Measurements from ENCODE around the gene PRDM15.
A peak's percentile ranks its signal among the peaks of the same experiment; 100 is the strongest.

The PRDM15 gene

GRCh38 chr21:41851090-41851790 is 27.9 kb downstream of the PRDM15 start:
- DNase-seq (ENCODE audit: low spot score in 2 of 2) (no peak), ATAC-seq (replicated peaks; ENCODE audit: extremely low read depth, poor library complexity, severe bottlenecking) (no peak)
- Mint-ChIP-seq H3K27me3 (no peaks in the 10 kb centered on the region), H3K4me1 (no peaks in the 10 kb centered on the region), H3K36me3 (ENCODE audit: insufficient read depth) (peaks cover 22% of the 10 kb centered on the region), H3K9me3 (no peaks in the 10 kb centered on the region), H3K4me3 (no peak overlapping the region), H3K27ac (ENCODE audit: low read depth) (no peak overlapping the region)

DNA sequence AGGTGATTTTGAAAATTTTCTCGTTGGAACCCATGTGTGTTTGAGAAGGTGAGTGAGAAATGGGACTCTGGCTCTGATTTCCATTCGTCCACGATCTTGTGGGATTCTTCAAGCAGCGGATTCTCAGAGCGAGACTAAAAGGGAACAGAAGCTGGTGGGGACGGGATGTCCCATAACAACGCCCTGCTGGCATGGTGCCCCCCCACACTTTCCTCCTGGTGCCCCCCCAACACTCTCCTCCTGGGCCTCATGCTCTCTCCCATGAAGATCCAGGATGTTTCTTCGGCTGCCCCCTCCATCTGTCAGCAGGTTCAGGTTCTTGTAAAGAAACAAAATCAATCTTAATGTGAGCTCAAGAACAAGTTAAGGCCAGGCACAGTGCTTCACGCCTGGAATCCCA is 29.1 kb downstream of the PRDM15 start:
- H3K4me3 Mint-ChIP-seq, result no peak overlapping the region
- H3K9me3 Mint-ChIP-seq, result no peaks in the 10 kb centered on the region
- peaks cover 22% of the 10 kb centered on the region for H3K36me3 Mint-ChIP-seq (ENCODE audit: insufficient read depth)
- ATAC-seq (replicated peaks; ENCODE audit: extremely low read depth, poor library complexity, severe bottlenecking), result no peak
- H3K27me3 Mint-ChIP-seq, result no peaks in the 10 kb centered on the region
- H3K4me1 Mint-ChIP-seq, result no peaks in the 10 kb centered on the region
- DNase-seq (ENCODE audit: low spot score in 2 of 2), result no peak
- no peak overlapping the region for H3K27ac Mint-ChIP-seq (ENCODE audit: low read depth)

GRCh38 chr21:41848958-41849580 is 30.1 kb downstream of the PRDM15 start:
- no peak overlapping the region for H3K27ac Mint-ChIP-seq (ENCODE audit: low read depth)
- no peak overlapping the region for H3K4me3 Mint-ChIP-seq
- H3K27me3 Mint-ChIP-seq, result no peaks in the 10 kb centered on the region
- DNase-seq (ENCODE audit: low spot score in 2 of 2) (no peak), ATAC-seq (replicated peaks; ENCODE audit: extremely low read depth, poor library complexity, severe bottlenecking) (no peak)
- no peaks in the 10 kb centered on the region for H3K9me3 Mint-ChIP-seq
- peaks cover 20% of the 10 kb centered on the region for H3K36me3 Mint-ChIP-seq (ENCODE audit: insufficient read depth)
- H3K4me1 Mint-ChIP-seq, result no peaks in the 10 kb centered on the region

- Mint-ChIP-seq H3K27me3 (no peaks in the 10 kb centered on the region), H3K27ac (ENCODE audit: low read depth) (no peak overlapping the region), H3K36me3 (ENCODE audit: insufficient read depth) (peaks cover 16% of the 10 kb centered on the region), H3K4me3 (no peak overlapping the region), H3K9me3 (no peaks in the 10 kb centered on the region), H3K4me1 (no peaks in the 10 kb centered on the region)
- ATAC-seq (replicated peaks; ENCODE audit: extremely low read depth, poor library complexity, severe bottlenecking) (no peak), DNase-seq (ENCODE audit: low spot score in 2 of 2) (no peak)
These were observed 30.6 kb downstream of the PRDM15 start for GRCh38 chr21:41848533-41848932.

- no peak overlapping the region for H3K4me3 Mint-ChIP-seq
- peaks cover 16% of the 10 kb centered on the region for H3K36me3 Mint-ChIP-seq (ENCODE audit: insufficient read depth)
- no peaks in the 10 kb centered on the region for H3K27me3 Mint-ChIP-seq
- no peaks in the 10 kb centered on the region for H3K4me1 Mint-ChIP-seq
- DNase-seq (ENCODE audit: low spot score in 2 of 2) (no peak), ATAC-seq (replicated peaks; ENCODE audit: extremely low read depth, poor library complexity, severe bottlenecking) (no peak)
- no peaks in the 10 kb centered on the region for H3K9me3 Mint-ChIP-seq
- H3K27ac Mint-ChIP-seq (ENCODE audit: low read depth), result peak overlapping the region; percentile 12
These were observed 31.9 kb downstream of the PRDM15 start for GRCh38 chr21:41847066-41847804.

- no peak for ATAC-seq (replicated peaks; ENCODE audit: extremely low read depth, poor library complexity, severe bottlenecking)
- no peaks in the 10 kb centered on the region for H3K4me1 Mint-ChIP-seq
- no peaks in the 10 kb centered on the region for H3K27me3 Mint-ChIP-seq
- H3K4me3 Mint-ChIP-seq, result no peak overlapping the region
- peaks cover 16% of the 10 kb centered on the region for H3K36me3 Mint-ChIP-seq (ENCODE audit: insufficient read depth)
- no peak for DNase-seq (ENCODE audit: low spot score in 2 of 2)
- H3K27ac Mint-ChIP-seq (ENCODE audit: low read depth), result no peak overlapping the region
- no peaks in the 10 kb centered on the region for H3K9me3 Mint-ChIP-seq
These were observed 32.6 kb downstream of the PRDM15 start for GRCh38 chr21:41846536-41846935.

DNA sequence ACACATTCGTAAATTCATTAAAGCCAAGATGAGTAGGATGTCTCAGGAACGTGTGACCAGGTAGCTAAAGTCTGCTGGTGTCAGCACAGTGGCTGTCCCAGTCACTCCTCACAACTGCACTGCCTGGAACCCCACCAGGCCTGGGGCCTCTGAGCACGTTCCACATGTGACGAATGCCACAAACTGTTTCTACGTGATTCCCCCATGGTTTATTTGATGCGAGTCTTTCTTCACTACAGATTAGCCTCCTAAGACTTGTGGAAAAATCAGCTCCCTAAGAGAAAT is 33.2 kb downstream of the PRDM15 start:
- ATAC-seq (replicated peaks; ENCODE audit: extremely low read depth, poor library complexity, severe bottlenecking) (no peak), DNase-seq (ENCODE audit: low spot score in 2 of 2) (no peak)
- Mint-ChIP-seq H3K27ac (ENCODE audit: low read depth) (no peak overlapping the region), H3K36me3 (ENCODE audit: insufficient read depth) (peaks cover 16% of the 10 kb centered on the region), H3K27me3 (no peaks in the 10 kb centered on the region), H3K4me1 (no peaks in the 10 kb centered on the region), H3K9me3 (peaks cover 2% of the 10 kb centered on the region), H3K4me3 (no peak overlapping the region)

GRCh38 chr21:41845310-41846032 is 33.7 kb downstream of the PRDM15 start:
- H3K27ac Mint-ChIP-seq (ENCODE audit: low read depth), result no peak overlapping the region
- no peaks in the 10 kb centered on the region for H3K4me1 Mint-ChIP-seq
- no peaks in the 10 kb centered on the region for H3K27me3 Mint-ChIP-seq
- ATAC-seq (replicated peaks; ENCODE audit: extremely low read depth, poor library complexity, severe bottlenecking) (no peak), DNase-seq (ENCODE audit: low spot score in 2 of 2) (no peak)
- peaks cover 12% of the 10 kb centered on the region for H3K36me3 Mint-ChIP-seq (ENCODE audit: insufficient read depth)
- H3K4me3 Mint-ChIP-seq, result no peak overlapping the region
- peaks cover 7% of the 10 kb centered on the region for H3K9me3 Mint-ChIP-seq

DNA sequence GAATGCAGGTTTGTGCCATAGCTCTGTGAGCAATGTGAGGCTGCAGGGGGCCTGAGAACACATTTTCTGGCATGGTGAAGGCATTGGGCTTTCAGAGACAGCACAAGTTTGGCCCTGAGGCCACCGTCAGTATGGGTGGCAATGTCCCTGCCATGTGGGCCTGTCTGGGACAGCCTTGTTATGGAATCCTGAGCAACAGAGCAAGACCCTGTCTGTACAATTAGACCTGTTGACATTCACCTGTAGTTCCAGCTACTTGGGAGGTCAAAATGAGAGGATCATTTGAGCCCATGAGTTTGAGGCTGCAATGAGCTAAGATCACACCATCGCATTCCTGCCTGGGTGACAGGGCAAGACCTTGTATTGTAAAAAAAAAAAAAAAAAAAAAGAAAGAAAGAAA is 35.6 kb downstream of the PRDM15 start:
- H3K27ac Mint-ChIP-seq (ENCODE audit: low read depth), result peak overlapping the region; percentile 3
- peaks cover 8% of the 10 kb centered on the region for H3K36me3 Mint-ChIP-seq (ENCODE audit: insufficient read depth)
- H3K4me1 Mint-ChIP-seq, result no peaks in the 10 kb centered on the region
- ATAC-seq (replicated peaks; ENCODE audit: extremely low read depth, poor library complexity, severe bottlenecking) (no peak), DNase-seq (ENCODE audit: low spot score in 2 of 2) (no peak)
- H3K9me3 Mint-ChIP-seq, result peaks cover 7% of the 10 kb centered on the region
- no peaks in the 10 kb centered on the region for H3K27me3 Mint-ChIP-seq
- H3K4me3 Mint-ChIP-seq, result no peak overlapping the region

DNA sequence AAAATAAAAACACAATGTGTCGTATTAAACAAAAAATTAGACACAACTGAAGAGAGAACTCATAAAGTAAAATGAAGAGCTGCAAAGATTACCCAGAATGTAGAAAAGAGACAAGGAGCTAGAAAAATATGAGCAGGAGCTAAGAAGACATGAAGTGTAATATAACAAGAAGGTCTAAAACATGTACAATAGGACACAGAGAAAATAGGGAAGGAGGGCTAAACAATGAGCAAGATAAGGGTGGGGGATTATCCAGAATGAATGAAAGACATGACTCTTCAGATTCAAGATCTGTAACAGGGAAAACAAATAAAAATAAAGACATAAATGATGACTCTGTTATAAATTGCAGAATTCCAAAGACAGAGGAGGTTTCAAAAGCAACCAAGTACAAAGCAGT is 38.3 kb downstream of the PRDM15 start:
- Mint-ChIP-seq H3K4me1 (no peaks in the 10 kb centered on the region), H3K27me3 (no peaks in the 10 kb centered on the region), H3K36me3 (ENCODE audit: insufficient read depth) (peaks cover 13% of the 10 kb centered on the region), H3K4me3 (no peak overlapping the region), H3K9me3 (peaks cover 7% of the 10 kb centered on the region), H3K27ac (ENCODE audit: low read depth) (no peak overlapping the region)
- DNase-seq (ENCODE audit: low spot score in 2 of 2) (no peak), ATAC-seq (replicated peaks; ENCODE audit: extremely low read depth, poor library complexity, severe bottlenecking) (no peak)

DNA sequence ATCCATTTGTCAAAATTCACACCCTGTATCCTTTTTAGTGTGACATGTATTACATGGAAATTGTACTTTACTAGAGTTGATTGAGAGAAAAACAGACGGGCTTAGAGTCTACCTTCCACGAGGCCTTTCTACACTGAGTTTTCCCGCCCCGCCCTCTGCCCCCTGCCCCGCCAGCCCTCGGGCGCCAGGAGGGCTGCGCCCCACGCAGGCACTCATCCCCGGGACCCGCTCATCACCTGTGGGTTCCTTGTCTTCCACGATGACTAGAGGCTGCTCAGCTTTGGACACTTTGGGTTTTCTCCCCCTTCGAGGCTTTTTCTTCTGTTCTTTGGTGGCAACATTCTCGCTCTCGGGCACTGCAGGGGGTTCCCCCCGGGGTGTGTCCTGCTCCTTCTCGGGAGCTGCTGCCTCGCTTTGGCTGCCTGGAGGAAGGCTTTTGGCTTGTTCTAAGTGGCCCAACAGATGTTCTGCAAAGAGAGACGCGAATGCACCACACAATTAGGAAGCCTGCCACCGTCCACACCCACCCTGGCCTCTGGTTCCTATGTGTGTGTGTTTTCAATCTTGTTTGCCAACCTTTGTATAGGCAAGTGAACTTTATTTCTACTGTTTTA is 39.6 kb downstream of the PRDM15 start:
- ATAC-seq (replicated peaks; ENCODE audit: extremely low read depth, poor library complexity, severe bottlenecking), result no peak
- Mint-ChIP-seq H3K36me3 (ENCODE audit: insufficient read depth) (peaks cover 13% of the 10 kb centered on the region), H3K27ac (ENCODE audit: low read depth) (no peak overlapping the region), H3K9me3 (peaks cover 7% of the 10 kb centered on the region), H3K4me3 (no peak overlapping the region), H3K27me3 (no peaks in the 10 kb centered on the region), H3K4me1 (no peaks in the 10 kb centered on the region)
- no peak for DNase-seq (ENCODE audit: low spot score in 2 of 2)

- H3K36me3 Mint-ChIP-seq (ENCODE audit: insufficient read depth), result peaks cover 14% of the 10 kb centered on the region
- H3K27me3 Mint-ChIP-seq, result no peaks in the 10 kb centered on the region
- H3K9me3 Mint-ChIP-seq, result peaks cover 7% of the 10 kb centered on the region
- ATAC-seq (replicated peaks; ENCODE audit: extremely low read depth, poor library complexity, severe bottlenecking) (no peak), DNase-seq (ENCODE audit: low spot score in 2 of 2) (no peak)
- H3K27ac Mint-ChIP-seq (ENCODE audit: low read depth), result no peak overlapping the region
- H3K4me3 Mint-ChIP-seq, result no peak overlapping the region
- no peaks in the 10 kb centered on the region for H3K4me1 Mint-ChIP-seq
These were observed 41.3 kb downstream of the PRDM15 start for GRCh38 chr21:41837756-41838297.

Data from central memory CD8-positive, alpha-beta T cell (primary cell).